Activated CD4-positive, CD25-positive, alpha-beta regulatory T cell treated with anti-CD3 and anti-CD28 coated beads, Interleukin-2, amount 50 U/mL, for 24 hours (primary cell): ENCODE data around the gene CHST1.

ENCODE experiments used
- ATAC-seq, 2 donors: fragments of 150-1000 bp; cut with Tn5 transposase; one replicate each; pipeline ENCODE4 v1.10.0; 2021; ENCODE audit warnings: mild to moderate bottlenecking in 1 of 2, moderate library complexity in 1 of 2

Gene CHST1

DNA sequence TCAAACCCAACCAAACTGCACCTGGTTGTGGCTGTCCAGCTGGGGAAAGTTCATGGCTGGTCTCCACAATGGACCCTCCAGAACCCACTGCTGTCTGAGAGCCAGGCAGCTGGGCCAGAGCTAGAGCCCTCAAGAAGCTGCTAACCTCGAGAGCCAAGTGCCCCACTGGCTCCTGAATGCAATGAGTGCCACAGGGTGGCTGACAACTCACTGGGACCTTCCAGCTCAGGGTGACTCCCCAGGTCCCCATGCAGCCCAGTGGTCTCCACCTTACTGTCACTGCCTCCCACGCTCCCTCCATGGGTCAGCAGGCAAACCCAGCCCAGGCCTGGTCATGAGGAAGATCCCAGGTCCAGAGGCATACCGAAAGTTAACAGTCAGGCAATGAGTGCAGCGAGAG is 8.0 kb upstream of the CHST1 start:
- ATAC-seq, result no peak

DNA sequence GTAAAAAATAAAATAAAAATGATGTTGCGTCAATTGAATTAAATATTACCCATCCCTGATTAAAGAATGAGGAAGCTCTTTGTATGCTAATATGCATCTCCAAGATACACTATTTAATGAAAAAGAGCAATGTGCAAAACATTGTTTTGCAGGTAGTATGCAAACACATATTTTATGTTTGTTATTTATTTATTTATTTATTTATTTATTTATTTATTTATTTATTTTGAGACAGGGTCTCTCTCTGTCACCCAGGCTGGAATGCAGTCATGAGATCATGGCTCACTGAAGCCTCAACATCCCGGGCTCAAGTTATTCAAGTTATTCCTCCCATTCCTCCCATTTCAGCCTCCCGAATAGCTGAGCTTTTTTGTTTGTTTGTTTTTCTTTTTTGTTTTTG is 7.2 kb upstream of the CHST1 start:
- no peak for ATAC-seq

DNA sequence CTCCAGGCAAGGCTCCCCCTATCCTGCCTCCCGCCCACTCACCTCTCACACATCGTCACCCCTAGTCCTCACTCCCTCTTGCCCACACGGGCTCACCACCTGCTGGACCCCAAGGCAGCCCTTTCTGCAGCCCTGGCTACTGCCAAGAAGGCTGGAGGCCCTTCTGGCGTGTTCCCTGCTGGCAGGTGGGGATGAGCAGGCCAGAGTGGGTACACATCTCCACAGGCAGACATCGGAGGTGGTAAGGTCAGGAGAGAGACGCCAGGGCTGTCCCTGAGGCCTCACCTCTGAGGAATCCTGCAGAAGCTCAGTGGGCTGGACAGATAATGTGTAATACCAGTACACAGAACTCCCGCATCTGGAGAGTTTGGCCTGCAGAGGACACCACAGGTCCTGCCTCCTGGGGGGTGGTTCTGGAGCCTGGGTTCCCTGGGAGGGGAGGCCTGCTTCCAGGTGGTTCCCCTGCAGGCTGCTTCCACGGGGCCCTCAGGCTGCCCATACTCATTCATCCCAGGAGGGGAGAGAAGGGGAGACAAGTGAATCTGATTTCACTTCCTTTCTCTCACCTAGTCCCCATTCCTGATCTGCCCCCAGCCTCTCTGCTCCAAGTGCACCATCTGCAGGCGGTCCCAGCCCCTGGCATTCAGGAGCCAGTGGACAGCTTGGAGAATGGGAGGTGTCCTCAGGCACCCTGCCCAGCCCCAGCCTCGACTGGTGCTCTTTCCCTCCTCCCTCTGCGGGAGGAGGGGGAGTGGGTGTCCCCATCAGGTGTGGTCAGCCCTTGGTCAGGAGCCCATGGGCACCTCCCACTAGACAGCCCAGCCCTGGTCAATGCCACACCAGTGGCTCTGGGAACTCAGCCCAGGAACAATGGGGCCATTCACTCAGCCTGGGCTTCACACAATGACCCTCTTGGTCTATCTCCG is 6.1 kb upstream of the CHST1 start:
- no peak for ATAC-seq

DNA sequence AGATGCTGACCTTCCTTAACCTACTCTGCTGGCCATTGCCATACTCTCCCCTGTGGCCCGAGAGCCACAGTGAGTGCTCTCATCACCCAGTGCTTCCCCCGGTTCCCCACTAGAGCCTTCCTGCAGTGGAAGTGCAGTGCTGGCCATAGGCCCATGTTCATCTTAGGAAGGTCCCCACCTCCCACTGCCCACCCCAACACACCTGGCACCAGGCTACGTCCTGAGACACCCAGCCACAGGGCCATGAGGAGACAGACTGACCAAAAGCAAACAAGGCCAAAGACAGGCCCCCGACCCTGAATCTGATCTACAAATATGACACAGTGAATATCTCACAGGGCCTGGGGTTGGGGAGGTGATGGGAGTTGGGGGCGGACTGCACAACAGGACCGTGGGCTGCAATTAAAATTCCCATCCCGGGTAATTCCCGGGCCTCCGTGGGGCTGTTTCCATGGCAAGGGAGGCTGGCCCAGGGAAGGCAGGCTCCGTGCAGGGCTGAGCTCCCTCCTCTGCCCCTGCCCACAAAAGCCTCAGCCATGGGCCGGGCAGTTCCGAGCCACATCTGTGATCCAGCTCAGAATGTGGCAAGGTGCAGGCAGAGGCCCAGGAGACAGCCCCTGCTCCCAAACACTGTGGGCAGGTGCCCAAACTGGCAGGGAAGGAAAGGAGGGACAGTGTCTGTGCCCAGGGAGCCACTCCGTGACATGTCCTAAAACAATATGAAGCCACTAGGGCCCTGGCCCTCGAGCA is 5.1 kb upstream of the CHST1 start:
- no peak for ATAC-seq

DNA sequence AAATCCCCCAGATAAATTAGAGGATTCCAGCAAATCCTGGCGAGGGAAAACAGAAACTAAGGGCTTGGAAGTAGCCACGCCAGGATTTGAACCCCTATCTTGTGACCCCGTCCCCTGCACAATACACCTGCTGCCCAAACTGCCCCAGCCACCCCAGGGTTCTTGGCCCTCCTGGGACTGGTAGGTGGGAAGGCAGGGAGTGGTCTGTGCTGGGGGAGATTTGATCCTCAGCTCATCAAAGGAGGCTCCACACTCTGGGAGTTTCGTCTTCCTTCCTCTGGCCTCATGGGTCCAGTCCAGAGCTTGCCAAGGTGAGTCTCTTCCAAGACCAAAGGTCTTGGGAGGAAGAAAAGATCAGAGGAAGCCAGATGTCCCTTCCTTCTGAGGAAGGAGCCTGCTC is 4.5 kb upstream of the CHST1 start:
- no peak for ATAC-seq

DNA sequence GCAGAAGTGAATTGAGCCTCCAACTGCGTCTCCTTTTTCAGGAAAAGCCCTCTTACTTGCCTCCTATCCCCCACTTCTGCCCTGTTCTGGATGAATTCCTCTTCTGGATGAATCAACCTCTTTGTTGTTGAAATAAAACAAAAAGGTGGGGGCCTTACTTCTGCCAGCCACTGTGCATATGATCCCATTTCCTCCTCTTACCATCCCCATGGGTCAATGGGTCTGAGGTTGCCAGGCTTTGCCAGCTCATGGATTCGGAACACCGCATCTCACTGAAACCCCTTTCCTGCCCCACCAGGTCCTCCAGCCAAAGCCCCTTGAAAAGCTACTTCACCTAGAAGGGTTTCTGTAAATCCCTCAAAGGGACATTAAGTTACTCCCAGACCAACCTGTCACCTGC is 3.7 kb upstream of the CHST1 start:
- no peak for ATAC-seq

DNA sequence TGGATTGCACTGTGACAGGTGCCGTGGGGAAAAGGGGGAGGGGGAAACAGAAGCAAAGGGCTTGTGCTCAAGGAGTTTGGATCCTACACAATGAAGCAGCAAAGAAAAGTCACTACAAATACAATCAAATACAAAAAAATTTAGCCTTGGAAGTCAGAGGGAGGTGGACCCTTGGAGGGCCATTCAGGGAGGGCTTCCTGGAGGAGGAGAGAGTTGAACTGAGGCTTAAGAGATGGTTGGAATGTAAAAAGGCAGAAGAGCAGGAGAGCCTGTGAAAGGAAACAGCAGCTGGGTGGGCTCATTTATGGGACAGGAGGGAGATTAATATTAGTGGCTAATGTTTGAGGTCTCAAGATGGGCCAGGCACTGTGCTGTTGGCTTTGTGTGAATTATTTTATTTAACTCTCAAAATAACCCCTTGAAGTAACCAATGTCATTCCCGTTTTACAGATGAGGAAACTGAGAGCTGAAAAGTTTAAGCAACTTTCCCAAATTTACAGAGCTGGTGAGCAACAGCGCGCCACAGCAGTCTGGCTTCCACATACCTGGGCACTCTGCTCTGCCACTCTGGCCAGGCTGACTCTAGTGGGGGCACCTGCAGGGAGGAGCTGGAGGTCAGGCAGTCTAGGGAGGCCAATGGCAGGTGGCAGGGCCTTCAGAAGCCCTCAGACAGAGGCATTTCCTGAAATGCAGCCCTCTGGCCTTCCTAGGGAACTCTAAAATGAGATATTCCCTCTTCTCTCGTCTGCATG is 2.7 kb upstream of the CHST1 start:
- no peak for ATAC-seq

DNA sequence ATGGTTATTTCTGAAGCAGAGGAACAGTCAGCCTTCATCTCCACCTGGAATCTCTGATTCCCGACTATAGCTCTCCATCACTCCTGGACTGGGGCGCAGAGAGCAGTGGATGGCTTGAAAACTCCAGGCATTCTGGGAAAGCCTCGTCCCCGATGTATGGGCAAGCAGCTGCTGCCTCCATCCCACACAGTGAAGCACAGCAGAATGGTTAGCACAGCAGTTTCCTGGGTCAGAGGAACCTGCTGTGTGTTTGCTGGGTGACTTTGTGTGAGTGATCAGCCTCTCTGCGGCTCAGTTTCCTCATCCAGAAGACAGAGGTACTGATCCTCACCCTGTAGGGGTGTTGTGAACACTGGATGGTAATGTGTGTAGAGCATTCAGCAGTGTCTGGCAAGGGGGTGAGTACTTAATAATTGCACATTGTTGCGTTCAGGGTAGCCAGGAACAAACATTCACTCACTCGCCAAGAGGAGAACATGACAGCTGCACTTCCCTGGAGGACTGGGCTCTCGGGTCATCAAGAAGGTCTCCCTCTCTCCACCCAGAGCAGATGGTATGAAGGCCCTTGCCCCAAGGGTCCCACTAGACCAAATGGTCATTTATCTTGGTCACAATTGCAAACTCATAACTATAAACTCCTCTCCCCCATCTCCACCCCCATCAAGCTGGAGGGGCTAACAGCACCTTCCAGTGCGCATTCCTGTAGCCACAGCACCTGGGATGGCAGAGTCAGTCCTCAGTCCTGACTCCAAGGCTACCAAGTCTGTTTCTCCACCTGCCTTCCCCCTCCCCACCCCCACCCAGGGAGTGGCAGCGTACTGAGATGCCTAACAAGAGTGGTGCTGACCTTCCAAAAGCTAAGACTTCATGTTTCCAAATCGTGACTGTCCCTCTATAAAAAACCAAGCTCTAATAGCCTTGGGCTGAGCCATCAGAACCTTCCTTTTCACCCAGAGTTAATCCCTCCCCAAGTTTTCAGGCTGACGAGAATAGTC is 1.5 kb upstream of the CHST1 start:
- ATAC-seq, result no peak

DNA sequence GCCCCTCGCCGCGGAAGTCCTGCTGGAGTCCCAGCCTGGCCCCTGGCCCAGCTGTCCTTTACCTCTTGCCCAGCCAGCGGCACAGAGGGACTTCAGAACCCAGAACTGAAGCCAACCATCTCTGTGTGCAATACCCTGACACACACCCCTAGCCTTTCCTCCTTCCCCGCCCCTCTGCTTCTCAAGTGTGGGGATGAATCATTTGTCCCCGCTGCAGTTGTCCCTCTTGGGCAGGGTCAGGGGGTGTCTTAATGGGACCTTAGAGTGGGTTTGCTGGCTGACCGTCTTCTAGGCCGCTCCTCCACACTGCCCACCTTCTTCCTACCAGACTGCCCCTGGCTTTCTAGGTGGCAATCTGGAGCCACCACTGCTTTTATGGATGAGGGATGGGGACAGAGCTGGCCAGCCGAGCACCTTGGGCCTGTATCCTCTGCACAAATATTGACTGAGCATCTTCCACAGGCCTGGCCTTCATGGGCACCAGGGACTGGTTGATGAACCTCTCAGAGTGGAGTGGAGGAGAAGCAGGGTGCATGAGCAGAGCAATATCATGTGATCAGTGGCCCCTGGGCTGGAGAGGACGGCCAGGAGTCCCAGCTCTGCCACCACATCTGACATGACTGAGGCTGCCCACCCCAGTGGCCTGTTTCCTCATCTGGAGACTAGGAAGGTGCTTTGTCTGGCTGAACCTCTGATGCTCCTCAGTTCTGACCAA is 668 bp upstream of the CHST1 start:
- no peak for ATAC-seq

DNA sequence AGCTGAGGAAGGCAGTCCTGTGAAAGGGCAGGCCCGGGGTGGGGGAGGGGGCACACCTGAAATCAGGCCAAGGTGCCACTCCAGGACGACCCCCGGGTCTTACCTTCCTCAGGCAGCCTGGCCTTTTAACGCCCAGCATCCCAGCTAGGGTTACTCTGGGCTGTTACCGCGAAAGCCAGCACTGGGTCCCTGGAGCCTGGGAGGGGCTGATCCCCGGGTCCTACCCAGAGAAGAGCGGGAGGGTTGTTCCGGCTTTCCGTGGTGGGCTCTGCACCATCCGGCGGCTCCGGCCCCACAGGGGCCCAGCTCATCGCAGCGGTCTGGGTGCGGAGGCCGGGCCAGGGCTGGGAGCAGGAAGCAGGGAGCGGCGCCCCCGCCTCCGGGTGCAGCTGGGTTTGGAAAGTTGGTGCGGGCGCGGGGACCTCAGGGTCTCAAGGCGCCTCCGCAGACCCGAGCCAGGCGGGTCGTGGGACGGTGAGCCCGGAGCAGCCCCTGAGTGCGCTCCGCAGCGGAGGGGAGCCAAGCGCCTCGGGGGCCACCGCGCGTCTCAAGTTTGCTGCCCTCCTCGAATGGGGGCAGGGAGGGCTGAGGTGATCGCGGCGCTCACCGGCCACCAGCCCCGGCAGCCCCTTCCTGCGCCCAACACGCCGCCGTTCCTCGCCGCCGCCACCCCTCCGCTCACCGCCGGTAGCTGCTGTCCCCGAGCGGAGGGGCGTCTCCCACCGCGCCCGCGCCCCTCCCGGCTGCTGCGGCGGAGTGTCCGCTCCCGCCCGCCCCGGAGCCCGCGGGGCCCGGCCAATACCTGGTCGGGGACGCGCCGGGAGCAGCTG is 831 bp downstream of the CHST1 start:
- peak in 1 of 2 donors; percentile 10 for ATAC-seq

DNA sequence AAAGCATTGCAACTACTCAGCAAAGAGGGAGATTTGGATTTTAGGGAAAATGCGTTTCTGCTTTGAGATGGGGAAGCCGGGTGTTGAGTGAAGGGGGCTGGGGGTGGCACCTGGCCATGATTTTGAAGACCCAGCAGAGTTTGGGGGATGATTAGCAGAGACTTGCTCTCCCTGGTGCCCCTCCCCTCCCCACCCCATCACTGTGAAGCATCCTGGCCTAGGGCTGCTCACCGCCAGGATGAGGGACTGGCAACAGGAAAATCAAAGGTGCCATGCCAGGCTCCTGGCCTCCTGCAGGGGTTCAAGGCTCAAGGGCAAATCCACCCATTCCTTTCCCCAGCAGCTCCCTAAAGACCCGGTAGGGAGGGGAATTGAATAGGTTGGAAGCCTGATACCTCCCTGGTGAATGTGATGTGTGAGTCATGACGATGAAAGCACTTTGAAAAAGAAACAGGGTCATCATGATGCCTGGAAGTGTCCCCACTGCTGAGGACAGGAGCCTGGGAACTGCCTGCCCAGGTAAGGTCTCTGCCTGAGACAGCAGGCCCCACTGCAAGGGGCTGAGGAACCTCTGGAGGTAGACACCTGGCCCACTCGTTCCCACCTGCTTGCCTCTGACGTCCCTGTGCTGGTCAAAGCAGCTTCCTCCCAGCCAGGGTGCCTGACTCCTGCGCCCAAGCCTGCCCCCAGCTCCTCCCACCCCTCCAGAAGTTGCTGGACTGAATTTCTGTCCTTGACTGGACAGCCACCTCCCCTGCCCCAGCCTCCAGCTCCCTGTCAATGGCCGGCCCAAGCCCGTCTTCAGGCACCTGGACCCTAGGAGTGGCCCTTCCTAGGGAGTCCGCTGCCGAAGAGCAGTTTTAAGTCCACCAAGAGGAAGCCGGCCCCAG is 1.7 kb downstream of the CHST1 start:
- no peak for ATAC-seq

DNA sequence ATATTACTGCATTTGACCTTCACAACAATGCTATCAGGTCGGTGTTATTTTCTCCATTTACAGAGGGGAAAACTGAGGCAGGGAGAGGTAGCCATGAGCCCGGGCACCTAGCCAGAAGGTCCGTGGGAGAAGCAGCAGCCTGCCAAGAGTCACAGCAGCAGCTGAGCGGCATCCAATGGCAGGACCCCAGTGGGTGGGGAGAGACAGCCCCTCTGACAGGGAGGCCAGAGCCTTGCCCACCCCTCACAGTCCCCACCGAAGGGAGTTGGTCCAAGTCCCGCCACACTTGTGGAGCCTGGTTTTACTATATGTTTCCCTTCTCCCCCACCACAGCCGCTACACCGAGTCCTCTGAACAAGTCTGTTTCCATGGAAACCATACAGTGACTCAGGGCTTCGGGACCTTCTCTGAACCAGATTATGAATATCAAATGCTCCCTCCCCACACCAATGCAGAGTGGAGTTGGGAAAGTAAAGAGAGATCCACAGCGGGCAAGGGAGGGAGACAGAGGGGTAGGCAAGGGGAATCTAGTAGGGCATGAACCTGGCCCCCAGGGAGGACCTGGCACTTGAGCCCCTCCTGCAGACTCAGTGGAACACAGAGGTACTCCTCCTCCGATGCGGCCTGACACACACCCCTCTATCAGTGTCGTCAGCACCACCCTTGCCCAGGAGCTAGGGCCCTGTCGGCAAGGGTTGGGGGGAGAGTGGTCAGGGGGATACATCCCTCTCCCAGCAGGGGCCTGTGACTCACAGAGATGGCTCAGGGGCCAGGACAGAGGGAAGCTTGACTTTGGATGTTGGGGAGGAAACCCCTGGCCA is 2.5 kb downstream of the CHST1 start:
- ATAC-seq, result peak; percentile 14 to 48

DNA sequence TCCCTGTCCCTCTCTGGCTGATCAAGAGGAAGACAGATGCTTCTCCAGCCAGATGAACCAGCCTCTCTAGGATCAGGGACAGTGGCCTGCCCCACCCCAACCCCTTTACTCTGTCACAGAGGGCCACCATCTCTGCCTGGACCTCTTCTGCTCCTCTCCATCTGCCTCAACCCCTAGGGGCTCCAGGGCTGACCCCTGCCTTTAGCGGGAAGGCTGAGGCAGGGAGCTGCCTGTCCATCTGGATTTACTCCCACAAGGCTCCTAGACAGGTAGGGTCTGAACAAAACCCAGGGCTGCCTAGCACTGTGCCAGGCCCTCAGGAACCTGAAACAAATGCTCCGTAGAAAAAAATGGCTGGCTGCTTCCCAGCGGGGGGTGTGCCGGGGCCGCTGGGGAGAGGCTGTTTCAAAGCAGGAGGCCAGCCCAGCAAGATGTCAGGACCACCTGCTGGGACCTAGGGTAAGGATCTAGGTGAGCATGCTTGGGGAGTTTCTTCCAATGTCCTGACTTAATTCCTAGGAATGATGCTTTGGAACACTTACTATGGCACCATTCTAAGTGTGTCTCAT is 3.2 kb downstream of the CHST1 start:
- ATAC-seq, result no peak

DNA sequence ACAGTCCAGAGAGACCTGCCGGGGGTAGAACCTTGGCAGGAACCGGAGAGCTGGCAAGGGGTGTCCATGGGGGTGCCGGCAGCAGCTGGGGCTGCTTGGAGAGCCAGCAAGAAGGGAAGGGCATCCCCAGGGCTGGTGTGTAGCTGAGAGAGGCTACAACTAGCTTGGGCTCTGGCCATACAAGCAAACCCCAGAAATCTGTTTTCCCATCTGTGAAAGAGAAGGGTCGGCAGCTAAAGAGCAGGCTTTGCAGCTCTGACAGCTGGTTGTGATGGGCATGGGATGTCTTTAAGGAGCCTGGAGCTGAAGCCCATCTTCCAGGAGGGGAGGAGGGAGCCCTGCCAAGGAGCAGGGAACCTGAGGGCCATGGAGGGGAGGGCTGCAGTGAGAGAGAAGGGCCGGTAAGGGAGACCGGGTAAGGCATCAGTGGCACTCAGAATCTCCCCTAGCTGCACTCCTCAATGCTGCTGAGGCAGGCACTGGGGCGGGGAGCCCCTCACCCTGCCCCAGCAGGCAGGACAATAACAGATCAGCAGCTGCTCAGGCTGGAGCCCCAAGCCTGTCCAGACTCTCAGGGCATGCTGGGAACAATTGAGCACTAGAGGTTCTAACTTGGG is 3.9 kb downstream of the CHST1 start:
- ATAC-seq, result no peak

DNA sequence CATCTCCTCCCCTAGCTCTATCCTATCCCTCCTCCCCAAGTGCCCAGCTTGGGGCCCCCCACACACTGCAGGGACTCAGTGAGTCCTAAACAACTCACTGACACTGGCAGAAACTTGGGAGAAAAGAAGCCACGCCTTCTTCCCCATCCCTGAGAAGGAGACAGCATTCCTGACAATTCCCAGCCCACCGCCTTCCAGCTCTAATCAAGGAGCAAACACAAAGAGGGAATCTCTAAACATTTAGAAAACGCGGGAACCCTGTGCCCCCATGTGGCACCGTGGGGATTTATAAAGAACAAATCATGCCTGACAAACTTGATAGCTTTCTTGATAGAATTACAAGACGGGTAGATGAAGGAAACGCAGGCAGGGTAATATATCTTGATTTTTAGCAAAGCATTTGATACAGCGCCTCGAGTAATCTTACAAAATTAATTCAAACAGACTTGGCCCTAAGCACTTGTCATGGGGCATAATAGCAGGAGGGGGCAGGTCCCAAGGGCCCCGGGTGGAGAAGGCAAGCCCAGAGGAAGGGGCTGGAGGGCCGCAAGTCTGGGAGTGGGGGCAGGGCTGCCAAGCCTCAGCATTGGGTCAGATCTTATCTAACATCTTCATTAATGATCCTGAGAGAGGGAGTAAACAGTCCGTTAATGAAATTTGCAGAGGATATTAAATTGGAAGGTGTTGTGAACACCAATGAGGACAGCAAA is 4.5 kb downstream of the CHST1 start:
- ATAC-seq, result no peak

DNA sequence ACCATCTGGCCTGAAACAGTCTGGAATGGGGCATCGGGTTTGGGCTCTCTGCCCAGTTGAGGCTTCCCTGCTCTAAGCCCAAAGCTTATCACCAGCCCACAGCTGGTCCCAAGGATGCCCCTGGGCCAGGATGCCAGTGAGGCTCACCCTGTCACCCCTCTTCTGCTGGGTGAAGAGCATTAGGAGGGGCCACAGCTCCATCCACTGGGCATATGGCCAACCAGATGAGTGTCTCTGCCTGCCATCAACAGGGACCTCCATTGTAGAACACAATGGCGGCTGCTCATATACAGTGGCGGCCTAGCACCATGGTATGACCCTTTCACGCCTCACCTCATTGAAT is 5.6 kb downstream of the CHST1 start:
- no peak for ATAC-seq
